Measurements from ENCODE around the gene NR6A1.

The NR6A1 gene

GRCh38 chr9:124487260-124488182, 283.6 kb downstream of the NR6A1 start:
- no peak overlapping the region for H3K4me3 ChIP-seq (replicated peaks; ENCODE audit: insufficient read depth, low read length)
- H3K27ac ChIP-seq (replicated peaks): no peak overlapping the region
- no peaks in the 10 kb centered on the region for H3K27me3 ChIP-seq (ENCODE audit: insufficient read depth, poor library complexity, severe bottlenecking)
- DNase-seq (ENCODE audit: low read depth in 1 of 2, low spot score in 1 of 2): no peak
- TF ChIP-seq POLR2AphosphoS5 (IDR thresholded peaks at IDR 0.05; ENCODE audit: low read depth) (no peak), GABPA (IDR thresholded peaks at IDR 0.05; ENCODE audit: low read depth) (no peak), SPI1 (IDR thresholded peaks at IDR 0.05; ENCODE audit: borderline replicate concordance, low read depth) (no peak), CTCF (IDR thresholded peaks at IDR 0.05; ENCODE audit: insufficient read depth, low read length) (no peak), REST (IDR thresholded peaks at IDR 0.05; ENCODE audit: insufficient replicate concordance, low read depth) (no peak)

GRCh38 chr9:124486778-124487259, 284.3 kb downstream of the NR6A1 start:
- Histone ChIP-seq H3K27me3 (ENCODE audit: insufficient read depth, poor library complexity, severe bottlenecking) (no peaks in the 10 kb centered on the region), H3K27ac (replicated peaks) (no peak overlapping the region), H3K4me3 (replicated peaks; ENCODE audit: insufficient read depth, low read length) (no peak overlapping the region)
- no peak for DNase-seq (ENCODE audit: low read depth in 1 of 2, low spot score in 1 of 2)
- TF ChIP-seq POLR2AphosphoS5 (IDR thresholded peaks at IDR 0.05; ENCODE audit: low read depth) (no peak), REST (IDR thresholded peaks at IDR 0.05; ENCODE audit: insufficient replicate concordance, low read depth) (no peak), SPI1 (IDR thresholded peaks at IDR 0.05; ENCODE audit: borderline replicate concordance, low read depth) (no peak), CTCF (IDR thresholded peaks at IDR 0.05; ENCODE audit: insufficient read depth, low read length) (no peak), GABPA (IDR thresholded peaks at IDR 0.05; ENCODE audit: low read depth) (no peak)

GRCh38 chr9:124485936-124486335, 285.2 kb downstream of the NR6A1 start:
- no peaks in the 10 kb centered on the region for H3K27me3 ChIP-seq (ENCODE audit: insufficient read depth, poor library complexity, severe bottlenecking)
- TF ChIP-seq CTCF (IDR thresholded peaks at IDR 0.05; ENCODE audit: insufficient read depth, low read length) (no peak), SPI1 (IDR thresholded peaks at IDR 0.05; ENCODE audit: borderline replicate concordance, low read depth) (no peak), GABPA (IDR thresholded peaks at IDR 0.05; ENCODE audit: low read depth) (no peak), POLR2AphosphoS5 (IDR thresholded peaks at IDR 0.05; ENCODE audit: low read depth) (no peak), REST (IDR thresholded peaks at IDR 0.05; ENCODE audit: insufficient replicate concordance, low read depth) (no peak)
- H3K4me3 ChIP-seq (replicated peaks; ENCODE audit: insufficient read depth, low read length): no peak overlapping the region
- no peak overlapping the region for H3K27ac ChIP-seq (replicated peaks)
- no peak for DNase-seq (ENCODE audit: low read depth in 1 of 2, low spot score in 1 of 2)

All from HL-60 (cell line).